Subcutaneous adipose tissue (tissue), 4 donors: Measurements from ENCODE around the gene MAPT. TPM values are rescaled to one million over a fixed set of nuclear protein-coding genes. Genes with fewer than 3 reads are reported as not detected.

Source experiments
- total RNA-seq, 4 donors: library from RNA; depleted of rRNA; stranded (reverse); fragments of >200 nt; gene quantifications; one replicate each; pipeline ENCODE4 v1.1.0, GENCODE V29; 2016
- TF ChIP-seq, protein P1 (sequence below): fragments of 450-650 bp; IDR thresholded peaks from one replicate; pipeline ENCODE4 v1.5.1; 2016; ENCODE audit warnings: low read depth, mild to moderate bottlenecking, control low read depth, antibody characterized with exemption, moderate library complexity

The MAPT gene
- total RNA-seq, 4 donors from 2014 or later: 5.3 to 21.3 (median 9.4) TPM

DNA sequence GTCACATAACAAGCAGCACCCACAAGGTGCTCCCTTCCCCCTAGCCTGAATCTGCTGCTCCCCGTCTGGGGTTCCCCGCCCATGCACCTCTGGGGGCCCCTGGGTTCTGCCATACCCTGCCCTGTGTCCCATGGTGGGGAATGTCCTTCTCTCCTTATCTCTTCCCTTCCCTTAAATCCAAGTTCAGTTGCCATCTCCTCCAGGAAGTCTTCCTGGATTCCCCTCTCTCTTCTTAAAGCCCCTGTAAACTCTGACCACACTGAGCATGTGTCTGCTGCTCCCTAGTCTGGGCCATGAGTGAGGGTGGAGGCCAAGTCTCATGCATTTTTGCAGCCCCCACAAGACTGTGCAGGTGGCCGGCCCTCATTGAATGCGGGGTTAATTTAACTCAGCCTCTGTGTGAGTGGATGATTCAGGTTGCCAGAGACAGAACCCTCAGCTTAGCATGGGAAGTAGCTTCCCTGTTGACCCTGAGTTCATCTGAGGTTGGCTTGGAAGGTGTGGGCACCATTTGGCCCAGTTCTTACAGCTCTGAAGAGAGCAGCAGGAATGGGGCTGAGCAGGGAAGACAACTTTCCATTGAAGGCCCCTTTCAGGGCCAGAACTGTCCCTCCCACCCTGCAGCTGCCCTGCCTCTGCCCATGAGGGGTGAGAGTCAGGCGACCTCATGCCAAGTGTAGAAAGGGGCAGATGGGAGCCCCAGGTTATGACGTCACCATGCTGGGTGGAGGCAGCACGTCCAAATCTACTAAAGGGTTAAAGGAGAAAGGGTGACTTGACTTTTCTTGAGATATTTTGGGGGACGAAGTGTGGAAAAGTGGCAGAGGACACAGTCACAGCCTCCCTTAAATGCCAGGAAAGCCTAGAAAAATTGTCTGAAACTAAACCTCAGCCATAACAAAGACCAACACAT, 104.9 kb downstream of the MAPT start, which contains the start of gene STH:
Gene STH, plus strand, starts transcription at position 264 of the 913 bp plus-strand sequence. Its CDS starts 30 bp downstream, at position 294.
- TF ChIP-seq, protein P1, sequence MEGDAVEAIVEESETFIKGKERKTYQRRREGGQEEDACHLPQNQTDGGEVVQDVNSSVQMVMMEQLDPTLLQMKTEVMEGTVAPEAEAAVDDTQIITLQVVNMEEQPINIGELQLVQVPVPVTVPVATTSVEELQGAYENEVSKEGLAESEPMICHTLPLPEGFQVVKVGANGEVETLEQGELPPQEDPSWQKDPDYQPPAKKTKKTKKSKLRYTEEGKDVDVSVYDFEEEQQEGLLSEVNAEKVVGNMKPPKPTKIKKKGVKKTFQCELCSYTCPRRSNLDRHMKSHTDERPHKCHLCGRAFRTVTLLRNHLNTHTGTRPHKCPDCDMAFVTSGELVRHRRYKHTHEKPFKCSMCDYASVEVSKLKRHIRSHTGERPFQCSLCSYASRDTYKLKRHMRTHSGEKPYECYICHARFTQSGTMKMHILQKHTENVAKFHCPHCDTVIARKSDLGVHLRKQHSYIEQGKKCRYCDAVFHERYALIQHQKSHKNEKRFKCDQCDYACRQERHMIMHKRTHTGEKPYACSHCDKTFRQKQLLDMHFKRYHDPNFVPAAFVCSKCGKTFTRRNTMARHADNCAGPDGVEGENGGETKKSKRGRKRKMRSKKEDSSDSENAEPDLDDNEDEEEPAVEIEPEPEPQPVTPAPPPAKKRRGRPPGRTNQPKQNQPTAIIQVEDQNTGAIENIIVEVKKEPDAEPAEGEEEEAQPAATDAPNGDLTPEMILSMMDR: no peak

DNA sequence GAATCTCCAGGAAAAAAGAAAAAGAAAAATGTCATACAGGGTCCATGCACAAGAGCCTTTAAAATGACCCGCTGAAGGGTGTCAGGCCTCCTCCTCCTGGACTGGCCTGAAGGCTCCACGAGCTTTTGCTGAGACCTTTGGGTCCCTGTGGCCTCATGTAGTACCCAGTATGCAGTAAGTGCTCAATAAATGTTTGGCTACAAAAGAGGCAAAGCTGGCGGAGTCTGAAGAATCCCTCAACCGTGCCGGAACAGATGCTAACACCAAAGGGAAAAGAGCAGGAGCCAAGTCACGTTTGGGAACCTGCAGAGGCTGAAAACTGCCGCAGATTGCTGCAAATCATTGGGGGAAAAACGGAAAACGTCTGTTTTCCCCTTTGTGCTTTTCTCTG, 105.5 kb downstream of the MAPT start:
- TF ChIP-seq, protein P1: no peak

DNA sequence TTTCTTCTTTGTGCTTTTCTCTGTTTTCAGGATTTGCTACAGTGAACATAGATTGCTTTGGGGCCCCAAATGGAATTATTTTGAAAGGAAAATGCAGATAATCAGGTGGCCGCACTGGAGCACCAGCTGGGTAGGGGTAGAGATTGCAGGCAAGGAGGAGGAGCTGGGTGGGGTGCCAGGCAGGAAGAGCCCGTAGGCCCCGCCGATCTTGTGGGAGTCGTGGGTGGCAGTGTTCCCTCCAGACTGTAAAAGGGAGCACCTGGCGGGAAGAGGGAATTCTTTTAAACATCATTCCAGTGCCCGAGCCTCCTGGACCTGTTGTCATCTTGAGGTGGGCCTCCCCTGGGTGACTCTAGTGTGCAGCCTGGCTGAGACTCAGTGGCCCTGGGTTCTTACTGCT, 105.9 kb downstream of the MAPT start:
- TF ChIP-seq, protein P1: no peak

DNA sequence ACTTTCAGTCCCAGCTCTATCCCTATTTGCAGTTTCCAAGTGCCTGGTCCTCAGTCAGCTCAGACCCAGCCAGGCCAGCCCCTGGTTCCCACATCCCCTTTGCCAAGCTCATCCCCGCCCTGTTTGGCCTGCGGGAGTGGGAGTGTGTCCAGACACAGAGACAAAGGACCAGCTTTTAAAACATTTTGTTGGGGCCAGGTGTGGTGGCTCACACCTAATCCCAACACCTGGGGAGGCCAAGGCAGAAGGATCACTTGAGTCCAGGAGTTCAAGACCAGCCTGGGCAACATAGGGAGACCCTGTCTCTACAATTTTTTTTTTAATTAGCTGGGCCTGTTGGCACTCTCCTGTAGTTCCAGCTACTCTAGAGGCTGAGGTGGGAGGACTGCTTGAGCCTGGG, 106.4 kb downstream of the MAPT start:
- TF ChIP-seq, protein P1: no peak

DNA sequence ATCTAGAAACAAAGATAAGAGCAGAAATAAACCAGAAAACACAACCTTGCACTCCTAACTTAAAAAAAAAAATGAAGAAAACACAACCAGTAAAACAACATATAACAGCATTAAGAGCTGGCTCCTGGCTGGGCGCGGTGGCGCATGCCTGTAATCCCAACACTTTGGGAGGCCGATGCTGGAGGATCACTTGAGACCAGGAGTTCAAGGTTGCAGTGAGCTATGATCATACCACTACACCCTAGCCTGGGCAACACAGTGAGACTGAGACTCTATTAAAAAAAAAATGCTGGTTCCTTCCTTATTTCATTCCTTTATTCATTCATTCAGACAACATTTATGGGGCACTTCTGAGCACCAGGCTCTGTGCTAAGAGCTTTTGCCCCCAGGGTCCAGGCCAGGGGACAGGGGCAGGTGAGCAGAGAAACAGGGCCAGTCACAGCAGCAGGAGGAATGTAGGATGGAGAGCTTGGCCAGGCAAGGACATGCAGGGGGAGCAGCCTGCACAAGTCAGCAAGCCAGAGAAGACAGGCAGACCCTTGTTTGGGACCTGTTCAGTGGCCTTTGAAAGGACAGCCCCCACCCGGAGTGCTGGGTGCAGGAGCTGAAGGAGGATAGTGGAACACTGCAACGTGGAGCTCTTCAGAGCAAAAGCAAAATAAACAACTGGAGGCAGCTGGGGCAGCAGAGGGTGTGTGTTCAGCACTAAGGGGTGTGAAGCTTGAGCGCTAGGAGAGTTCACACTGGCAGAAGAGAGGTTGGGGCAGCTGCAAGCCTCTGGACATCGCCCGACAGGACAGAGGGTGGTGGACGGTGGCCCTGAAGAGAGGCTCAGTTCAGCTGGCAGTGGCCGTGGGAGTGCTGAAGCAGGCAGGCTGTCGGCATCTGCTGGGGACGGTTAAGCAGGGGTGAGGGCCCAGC, 107.3 kb downstream of the MAPT start:
- TF ChIP-seq, protein P1: no peak

DNA sequence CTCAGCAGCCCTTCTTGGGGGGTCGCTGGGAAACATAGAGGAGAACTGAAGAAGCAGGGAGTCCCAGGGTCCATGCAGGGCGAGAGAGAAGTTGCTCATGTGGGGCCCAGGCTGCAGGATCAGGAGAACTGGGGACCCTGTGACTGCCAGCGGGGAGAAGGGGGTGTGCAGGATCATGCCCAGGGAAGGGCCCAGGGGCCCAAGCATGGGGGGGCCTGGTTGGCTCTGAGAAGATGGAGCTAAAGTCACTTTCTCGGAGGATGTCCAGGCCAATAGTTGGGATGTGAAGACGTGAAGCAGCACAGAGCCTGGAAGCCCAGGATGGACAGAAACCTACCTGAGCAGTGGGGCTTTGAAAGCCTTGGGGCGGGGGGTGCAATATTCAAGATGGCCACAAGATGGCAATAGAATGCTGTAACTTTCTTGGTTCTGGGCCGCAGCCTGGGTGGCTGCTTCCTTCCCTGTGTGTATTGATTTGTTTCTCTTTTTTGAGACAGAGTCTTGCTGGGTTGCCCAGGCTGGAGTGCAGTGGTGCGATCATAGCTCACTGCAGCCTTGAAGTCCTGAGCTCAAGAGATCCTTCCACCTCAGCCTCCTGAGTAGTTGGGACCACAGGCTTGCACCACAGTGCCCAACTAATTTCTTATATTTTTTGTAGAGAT, 108.1 kb downstream of the MAPT start:
- TF ChIP-seq, protein P1: no peak
